GM21619 (cell line): ENCODE results near the gene SNRPD2.
"Not testable (repeated sequence)": the region's sequence is repeated elsewhere in the genome, so short reads cannot be mapped to it uniquely, and the experiment has no call there.

ENCODE experiments used
- ATAC-seq: cut with Tn5 transposase; IDR thresholded peaks from one replicate; pipeline ENCODE4 v1.9.1; 2021; ENCODE audit not compliant: unreplicated experiment

Gene SNRPD2

DNA sequence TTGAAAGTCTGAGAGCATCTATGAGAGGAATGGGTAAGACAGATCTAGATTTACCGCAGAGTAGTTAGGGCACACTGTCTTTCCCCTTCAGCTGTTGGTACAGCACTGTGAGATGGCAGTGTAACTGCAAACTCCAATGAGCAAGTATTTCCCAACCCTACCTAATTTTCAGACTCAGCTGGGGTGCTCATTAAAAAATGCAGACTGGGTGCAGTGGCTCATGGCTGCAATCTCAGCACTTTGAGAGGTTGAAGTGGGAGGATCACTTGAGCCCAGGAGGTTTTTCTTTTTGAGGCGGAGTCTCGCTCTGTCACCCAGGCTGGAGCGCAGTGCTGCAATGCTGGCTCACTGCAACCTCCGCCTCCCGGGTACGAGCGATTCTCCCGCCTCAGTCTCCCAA is 13.4 kb upstream of the SNRPD2 start:
- ATAC-seq = no peak

DNA sequence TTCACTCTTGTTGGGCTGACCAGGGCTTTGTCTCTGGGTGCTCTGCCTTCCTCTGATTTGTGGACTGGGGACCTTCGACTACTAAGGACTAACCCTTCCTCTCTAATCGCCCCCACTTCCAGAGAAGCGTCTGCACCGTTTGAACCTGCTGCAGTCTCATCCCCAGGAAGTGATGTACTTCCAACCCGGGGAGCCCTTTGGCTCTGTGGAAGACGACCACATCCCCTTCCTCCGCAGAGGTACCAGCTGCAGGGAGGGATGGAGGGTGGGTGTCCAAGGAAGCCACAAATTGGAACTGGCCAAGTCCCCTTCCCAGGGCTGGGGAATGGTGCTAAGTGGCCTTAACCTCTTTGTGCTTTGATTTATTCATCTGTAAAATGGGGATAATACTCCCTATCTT is 9.9 kb upstream of the SNRPD2 start:
- no peak for ATAC-seq

DNA sequence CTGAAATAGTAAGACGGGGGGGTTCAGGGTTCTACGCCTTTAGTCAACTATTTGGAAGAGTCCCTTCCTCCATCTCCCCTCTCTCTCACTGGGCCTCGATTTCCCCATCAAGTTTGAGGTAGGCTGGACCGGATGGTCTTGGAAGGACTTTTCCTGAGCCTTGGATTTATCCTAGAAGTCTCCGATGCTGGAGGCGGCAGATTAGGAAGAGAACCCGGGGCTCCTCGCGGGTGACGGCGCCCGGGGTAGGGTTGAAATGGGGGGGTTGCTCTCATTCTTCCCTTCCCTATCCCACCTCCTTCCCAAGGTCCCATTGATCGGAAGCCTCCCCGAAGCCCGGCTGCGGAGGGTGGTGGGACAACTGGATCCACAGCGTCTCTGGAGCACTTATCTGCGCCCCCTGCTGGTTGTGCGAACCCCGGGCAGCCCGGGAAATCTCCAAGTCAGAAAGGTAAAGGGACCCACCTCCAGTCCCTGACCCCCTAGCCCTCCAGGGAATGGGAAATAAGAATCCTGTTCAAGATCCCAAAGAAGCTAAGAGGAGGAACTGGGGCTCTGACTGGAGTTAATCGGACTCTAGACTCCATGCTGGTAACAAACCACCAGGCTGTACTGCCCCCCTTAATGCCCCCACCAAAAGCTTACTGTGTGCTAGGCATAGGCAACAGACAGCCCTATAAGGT is 1.5 kb upstream of the SNRPD2 start:
- ATAC-seq = no peak

DNA sequence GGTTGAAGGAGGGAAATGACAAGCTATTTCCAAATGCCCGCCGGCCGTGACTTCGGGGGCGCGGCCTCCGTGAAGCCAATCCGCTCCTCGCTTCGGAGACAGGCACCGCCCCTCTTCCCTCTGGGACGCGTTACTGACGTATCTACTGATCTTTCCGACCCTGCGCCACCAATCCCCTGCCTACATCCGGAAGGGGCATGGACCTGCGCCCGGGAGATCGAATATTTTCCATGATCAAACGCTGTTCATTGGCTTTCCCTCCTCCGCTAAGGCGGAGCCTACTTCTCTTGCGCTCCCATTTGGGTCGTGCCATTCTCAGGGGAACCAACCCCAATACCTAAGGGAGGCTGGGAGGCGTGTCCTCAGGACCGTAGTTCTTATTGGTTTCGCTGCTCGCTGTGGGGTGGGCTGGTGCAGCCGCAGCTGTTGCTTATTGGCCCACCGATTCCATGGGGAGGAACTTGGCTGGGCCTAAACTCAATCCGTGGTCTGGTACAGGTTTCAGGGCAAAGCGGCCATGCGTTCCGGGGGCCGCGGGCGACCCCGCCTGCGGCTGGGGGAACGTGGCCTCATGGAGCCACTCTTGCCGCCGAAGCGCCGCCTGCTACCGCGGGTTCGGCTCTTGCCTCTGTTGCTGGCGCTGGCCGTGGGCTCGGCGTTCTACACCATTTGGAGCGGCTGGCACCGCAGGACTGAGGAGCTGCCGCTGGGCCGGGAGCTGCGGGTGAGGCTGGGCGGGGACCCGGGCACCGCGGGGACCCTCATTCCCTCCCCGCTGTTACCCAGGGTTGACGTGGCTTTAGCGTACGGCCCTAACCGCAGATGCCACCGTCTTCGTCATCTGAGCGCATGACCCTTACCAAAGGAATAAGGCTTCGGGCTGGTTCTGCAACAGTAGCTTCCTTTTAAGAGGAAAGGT is 693 bp upstream of the SNRPD2 start, which contains the start of gene QPCTL:
TSS of gene QPCTL (plus strand) at position 480 of the 919 bp plus-strand sequence. CDS start at position 518, 38 bp downstream.
- peak; percentile 82 for ATAC-seq

DNA sequence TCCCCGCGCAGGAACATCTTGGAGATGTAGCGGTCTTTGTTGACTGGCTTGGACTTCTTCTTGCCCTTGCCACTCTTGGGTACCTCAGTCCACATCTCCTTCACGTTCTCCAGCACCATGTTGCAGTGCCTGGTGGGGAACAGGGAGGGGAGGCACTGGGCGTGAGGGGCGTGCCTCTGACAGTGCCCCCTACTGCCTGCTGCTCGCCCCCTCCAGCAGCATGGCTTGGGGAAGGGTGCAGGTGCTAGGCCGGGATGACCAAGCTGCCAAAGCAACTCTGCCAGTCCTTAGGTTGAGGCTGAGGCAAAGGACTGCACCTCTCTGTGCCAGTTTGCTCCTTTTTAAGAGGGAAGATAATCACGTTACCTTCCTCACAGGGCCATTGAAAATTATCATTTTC is 4.2 kb downstream of the SNRPD2 start:
- no peak for ATAC-seq

DNA sequence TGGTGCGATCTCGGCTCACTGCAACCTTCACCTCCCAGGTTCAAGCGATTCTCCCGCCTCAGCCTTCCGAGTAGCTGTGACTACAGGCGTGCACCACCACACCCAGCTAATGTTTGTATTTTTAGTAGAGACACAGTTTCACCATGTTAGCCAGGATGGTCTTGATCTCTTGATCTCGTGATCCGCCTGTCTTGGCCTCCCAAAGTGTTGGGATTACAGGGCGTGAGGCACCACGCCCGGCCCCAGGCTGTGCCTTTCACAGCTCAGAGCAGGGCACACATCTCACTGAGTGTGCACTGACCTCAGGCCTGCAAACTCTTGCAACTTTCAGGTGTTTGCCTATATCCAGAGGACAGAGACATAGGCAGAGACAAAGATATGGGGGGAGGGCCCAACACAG is 6.7 kb downstream of the SNRPD2 start:
- not testable (repeated sequence) for ATAC-seq

DNA sequence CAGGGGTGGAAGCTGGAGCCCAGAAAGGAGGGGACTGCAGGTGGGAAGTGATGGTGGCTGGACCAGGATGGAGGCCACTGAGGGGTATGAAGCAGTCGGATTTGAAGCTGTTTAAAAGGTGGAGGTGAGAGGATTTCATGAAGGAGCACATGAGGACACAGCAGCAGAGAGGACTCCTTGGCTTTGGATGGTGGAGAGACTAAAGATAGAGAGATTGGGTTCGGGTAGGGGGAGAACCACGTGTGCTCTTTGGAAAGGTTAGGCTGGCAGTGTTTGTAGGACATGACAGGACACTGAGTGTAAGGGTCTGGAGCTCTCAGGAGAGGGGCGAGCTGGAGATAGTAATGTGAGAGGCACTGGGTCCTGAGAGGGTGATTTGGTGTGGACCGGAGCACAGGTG is 8.8 kb downstream of the SNRPD2 start:
- ATAC-seq = no peak

DNA sequence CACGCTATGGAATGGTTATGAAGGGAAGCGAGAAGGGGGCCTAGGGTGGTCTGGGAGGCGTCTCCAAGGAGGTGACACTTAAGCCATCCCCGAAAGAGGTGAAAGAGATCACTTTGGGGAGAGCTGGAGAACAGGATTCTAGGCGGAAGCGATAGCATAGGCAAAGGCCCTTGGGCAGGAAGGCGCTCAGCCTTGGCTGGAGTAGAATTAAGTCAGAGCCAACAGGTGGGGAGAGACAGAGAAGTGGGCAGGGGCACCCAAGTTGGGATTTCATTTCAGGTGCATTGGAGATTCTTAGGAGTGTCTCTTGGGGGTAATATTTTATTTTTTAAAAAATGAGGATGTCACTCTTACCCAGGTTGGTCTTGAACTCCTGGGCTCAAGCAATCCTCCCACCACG is 9.6 kb downstream of the SNRPD2 start:
- ATAC-seq = no peak

DNA sequence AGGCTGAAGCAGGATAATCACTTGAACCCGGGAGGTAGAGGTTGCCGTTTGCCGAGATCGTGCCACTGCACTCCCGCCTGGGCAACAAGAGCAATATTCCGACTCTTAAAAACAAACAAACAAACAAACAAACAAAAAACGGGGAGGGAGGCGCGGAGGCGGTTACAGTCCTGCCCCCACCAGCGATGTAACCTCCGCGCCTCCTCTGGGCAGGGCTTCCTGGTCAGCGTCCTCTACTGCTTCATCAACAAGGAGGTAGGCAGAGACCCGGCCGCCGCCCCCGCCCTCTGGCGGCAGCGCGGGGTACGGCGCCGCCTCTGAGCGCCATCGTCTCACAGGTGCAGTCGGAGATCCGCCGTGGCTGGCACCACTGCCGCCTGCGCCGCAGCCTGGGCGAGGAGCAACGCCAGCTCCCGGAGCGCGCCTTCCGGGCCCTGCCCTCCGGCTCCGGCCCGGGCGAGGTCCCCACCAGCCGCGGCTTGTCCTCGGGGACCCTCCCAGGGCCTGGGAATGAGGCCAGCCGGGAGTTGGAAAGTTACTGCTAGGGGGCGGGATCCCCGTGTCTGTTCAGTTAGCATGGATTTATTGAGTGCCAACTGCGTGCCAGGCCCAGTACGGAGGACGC is 10.2 kb downstream of the SNRPD2 start:
- peak; percentile 50 for ATAC-seq

DNA sequence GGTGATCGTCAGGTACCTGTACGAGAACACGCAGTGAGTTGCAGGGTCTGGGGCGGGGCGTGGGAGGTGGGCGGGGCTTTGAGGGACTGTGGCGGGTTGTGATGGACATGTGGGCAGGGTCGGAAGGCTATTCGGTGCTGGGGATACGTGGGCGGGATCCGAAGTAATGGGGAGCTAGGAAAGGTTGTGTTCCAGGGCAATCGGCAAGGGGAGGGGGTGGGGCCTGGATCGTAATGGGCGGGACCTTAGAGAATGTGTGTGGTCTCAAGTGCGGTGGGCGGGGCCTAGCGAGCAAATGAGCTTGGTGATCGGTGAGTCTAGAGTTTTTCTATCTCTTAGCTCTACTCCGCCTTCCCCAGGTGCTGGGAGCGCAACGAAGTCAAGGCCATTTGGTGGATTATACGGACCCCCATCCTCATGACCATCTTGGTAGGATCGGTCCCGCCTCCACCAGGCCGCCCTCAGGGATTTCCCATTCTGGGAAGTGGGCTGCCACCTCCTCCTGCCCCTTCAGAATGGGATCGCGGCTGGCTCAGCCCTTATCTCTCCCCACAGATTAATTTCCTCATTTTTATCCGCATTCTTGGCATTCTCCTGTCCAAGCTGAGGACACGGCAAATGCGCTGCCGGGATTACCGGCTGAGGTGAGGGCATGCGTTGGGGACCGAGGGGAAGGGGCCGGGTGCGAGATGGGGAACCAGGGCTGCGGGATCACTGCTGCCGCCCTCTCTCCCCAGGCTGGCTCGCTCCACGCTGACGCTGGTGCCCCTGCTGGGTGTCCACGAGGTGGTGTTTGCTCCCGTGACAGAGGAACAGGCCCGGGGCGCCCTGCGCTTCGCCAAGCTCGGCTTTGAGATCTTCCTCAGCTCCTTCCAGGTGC is 14.2 kb downstream of the SNRPD2 start:
- no peak for ATAC-seq

DNA sequence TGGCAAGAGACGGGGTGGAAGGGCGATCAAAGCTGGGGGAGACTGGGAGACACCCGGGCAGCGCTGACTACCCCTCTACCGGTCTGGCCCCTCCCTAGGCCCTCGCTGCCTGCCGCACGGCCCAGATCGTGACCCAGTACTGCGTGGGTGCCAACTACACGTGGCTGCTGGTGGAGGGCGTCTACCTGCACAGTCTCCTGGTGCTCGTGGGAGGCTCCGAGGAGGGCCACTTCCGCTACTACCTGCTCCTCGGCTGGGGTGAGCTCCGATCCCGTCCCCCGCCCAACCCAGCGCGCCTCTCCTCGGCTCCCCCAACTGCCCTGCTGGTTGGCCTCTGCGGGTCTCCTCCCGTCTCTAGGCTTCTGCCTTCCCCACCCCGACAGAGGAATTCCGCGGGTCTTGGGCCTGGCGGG is 14.9 kb downstream of the SNRPD2 start:
- ATAC-seq = no peak

DNA sequence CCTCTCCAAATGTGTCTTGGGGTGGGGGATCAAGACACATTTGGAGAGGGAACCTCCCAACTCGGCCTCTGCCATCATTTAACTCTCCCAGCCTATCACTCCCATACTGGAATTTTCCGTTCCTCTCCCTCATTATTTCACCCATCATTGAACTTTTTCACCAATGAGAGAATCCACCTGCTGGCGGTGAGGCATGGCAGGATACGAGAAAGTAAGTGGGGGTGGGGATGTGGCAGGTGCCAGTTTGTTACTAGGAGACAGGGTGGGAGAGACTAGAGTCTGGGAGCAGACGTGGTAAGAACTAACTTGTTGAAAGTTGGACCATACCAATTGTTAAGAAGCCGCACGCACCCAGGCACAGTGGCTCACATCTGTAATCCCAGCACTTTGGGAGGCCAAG is 16.8 kb downstream of the SNRPD2 start:
- no peak for ATAC-seq

DNA sequence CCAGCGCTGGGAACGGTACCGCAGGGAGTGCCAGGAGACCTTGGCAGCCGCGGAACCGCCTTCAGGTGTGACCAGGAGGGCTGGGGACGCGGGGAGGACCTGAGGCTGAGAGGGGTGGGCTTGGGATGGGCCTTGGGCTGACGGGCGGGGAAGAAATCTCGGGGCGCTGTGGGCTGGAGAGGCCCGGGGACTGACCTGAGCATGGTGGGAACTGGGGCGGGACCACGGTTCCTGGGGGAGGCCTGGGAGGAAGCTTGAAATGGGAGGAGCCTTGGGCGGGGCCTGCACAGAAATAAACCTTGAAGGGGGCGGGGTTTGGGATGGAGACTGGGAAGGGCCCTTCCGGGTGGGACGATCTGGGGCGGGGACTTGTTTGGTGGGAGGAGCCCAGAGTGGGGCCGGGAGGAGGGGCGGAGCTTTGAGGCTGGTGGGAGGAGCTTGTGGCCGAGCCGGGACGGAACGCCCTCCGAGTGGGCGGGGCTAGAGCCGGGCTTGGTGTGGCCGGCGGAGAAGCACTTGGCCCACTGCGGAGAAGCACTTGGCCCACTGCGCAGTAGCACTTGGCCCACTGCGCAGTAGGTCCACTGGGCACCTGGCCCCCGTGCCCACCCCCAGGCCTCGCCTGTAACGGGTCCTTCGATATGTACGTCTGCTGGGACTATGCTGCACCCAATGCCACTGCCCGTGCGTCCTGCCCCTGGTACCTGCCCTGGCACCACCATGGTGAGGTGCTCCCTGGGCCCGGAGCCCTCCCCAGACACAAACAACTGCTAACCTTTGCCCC is 20.9 kb downstream of the SNRPD2 start:
- peak; percentile 46 for ATAC-seq

DNA sequence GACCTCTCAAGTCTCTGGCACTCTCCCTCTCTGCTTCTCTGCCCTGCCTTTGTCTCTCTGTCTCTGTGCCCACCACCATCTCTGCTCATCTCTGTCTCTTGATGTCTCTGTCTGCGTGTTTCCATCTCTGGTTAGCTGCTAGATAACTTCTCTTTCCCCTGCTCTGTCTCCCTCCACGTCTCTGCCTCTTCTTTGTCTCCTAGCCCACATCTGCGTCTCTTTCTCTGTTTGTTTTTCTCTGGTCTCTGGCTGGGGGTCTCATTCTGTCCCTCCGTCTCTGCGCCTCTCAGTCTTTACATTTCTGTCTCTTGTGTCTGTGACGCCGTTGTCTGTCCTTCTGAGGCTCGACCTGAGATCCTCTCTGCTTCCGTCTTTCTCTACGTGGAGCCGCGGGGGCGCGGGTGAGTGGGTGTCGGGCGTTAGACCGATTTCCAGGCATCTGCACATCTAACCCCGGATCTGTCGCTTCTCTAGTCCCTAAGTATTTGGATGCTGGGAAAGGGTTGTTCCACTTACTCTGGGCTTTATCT is 23.3 kb downstream of the SNRPD2 start:
- ATAC-seq = no peak

DNA sequence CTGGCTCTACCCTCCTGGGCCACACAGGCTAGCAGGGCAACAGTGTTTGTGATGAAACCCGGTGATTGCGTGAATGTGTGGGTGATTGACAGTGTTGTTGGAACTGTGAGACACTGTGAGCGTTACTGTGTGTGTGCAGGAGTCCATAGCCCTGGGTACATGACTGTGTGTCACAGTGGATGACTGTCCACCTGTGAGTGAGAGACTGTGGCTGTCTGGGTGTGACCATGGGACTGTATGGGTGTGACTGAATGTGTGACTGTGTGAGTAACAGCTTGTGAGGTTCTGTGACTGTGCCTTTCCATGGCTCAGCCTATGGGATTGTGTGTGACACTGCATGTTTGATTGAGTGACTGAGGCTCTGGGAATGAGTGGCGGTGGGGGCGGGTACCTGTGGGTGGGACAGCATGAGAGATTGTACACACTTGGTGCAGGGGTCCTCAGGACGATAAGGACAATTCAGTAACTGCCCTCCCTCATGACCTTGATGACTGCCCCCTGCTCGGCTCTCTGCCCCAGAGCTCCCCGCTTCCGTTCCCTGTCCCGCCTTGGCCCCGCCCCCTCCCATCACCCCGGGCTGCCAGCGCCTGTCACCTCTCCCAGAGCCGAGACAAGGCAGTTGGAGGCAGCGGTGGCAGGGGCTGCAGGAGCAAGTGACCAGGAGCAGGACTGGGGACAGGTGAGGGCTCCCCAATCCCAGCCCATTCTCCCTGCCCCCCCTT is 24.0 kb downstream of the SNRPD2 start, which contains the start of gene GIPR:
TSS of gene GIPR (plus strand) at position 602 of the 722 bp plus-strand sequence. CDS start 1,300 bp downstream, outside the sequence.
- ATAC-seq = no peak

DNA sequence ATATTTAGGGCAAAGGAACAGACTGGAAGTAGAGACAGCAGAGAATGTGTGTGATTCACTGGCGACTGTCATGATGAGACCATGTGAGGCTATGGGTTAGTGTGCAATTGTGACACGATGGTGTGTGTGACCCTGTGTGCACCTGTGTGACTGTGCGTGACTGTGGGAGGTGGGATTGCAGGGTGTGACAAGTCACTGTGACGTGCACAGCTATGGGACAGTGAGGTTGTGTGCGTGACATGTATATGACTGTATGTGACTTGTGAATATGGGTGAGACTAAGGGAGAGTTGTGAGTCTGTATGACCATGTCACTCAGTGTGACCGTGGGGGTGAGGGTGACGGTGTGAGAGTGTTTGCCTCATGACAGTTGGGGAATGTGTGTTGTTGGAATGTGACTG is 27.2 kb downstream of the SNRPD2 start:
- ATAC-seq = no peak

DNA sequence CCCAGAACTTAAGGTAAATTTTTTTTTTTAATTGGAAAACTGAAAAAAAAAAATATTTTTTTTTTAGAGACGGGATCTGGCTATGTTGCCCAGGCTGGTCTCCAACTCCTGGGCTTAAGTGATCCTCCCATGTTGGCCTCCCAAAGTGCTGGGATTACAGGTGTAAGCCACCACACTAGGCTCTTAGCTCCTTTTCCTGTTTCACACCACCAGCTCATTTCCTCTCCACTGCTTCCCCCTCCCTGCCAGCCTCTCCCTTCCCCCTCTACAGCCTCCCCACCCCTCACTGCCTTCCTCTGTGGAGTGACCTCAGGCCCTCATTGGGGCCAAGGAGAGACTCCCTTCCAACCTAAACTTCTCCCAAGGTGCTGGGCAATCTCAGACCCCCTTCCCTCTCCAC is 28.0 kb downstream of the SNRPD2 start:
- ATAC-seq = no peak

DNA sequence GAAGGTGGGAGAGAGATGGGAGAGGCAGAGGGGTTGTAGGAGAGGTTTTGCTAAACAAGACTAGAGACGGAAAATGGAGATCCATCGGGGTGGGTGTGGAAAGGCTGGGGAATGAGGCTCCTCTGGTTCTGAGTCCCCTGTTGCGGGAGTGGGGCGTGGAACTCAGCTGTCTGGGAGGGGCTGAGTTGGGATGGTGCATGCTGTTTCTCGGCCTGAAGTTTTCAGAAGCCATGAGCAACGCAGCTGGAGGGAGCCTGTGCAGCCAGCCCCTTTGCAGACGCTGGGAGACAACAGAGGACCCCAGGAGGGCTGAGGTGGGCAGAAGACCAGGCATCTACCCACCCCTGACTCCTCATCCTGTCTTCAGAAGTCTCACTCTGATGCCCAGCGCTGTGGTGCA is 31.1 kb downstream of the SNRPD2 start:
- ATAC-seq = no peak
